K562 (cell line): ENCODE data around the gene MXD3. TPM values are rescaled to one million over a fixed set of nuclear protein-coding genes. Genes with fewer than 3 reads are reported as not detected.

ENCODE experiments used
- ATAC-seq: fragments of 200-7000 bp; cut with Tn5 transposase; 3 replicates; pipeline ENCODE4 v1.9.1; 2020; ENCODE audit warnings: moderate library complexity
- BruUV-seq: library from RNA; stranded (reverse); fragments of 400-500 nt; replicated peaks from 2 replicates; lab custom pipeline; 2021; lab: Mats Ljungman, UMichigan
- CTCF ChIA-PET: fragments of 300-600 bp; formaldehyde crosslinking; extraction: SDS; loops from one replicate; lab custom pipeline; 2021; ENCODE audit warnings: low intra/inter-chr PET ratio; lab: Yijun Ruan, JAX
- POLR2A ChIA-PET: fragments of 300-600, 350-650 bp; sonication (Branson Sonifier 250); formaldehyde crosslinking; extraction: SDS; loops from one replicate; lab custom pipeline; 2021; ENCODE audit warnings: antibody characterized with exemption, inconsistent platforms; lab: Yijun Ruan, JAX
- DNase-seq, 4 experiments: peaks; one replicate each; pipeline versions ENCODE4 v3.0.0 to v3.0.0-alpha.2; 2011 to 2018; ENCODE audit warnings: low spot score in 3 of 4, mixed read lengths in 3 of 4; ENCODE audit errors: extremely low read depth in 1 of 4
- FAIRE-seq: peaks from 2 replicates; lab custom pipeline; 2011; peaks lifted over from hg19 to GRCh38; lab: Jason Lieb, UNC
- H2AFZ ChIP-seq: 2 replicates; pipeline ENCODE4 v1.6.0; 2011; ENCODE audit warnings: low read depth, low read length, control low read depth, inconsistent platforms
- H3K27ac ChIP-seq: fragments of 200-600 bp; 3 replicates; pipeline ENCODE4 v1.8.0; 2011; ENCODE audit warnings: low read depth, mild to moderate bottlenecking, control low read depth, inconsistent platforms, low read length, moderate library complexity, mixed read lengths; ENCODE audit errors: extremely low read depth
- H3K27me3 ChIP-seq, 2 experiments: fragments of 300-600 bp in 1 of 2; 2 replicates in 1 of 2; 3 replicates in 1 of 2; pipeline versions ENCODE4 v1.6.0 to v1.8.0; 2011; ENCODE audit warnings: inconsistent platforms in 2 of 2, low read length in 2 of 2, mild to moderate bottlenecking in 1 of 2, mixed read lengths in 1 of 2, moderate library complexity in 1 of 2; ENCODE audit not compliant: control insufficient read depth in 2 of 2, insufficient read depth in 2 of 2
- H3K36me3 ChIP-seq: fragments of 300-600 bp; 3 replicates; pipeline ENCODE4 v1.8.0; 2011; ENCODE audit warnings: mild to moderate bottlenecking, low read length, inconsistent platforms; ENCODE audit not compliant: control insufficient read depth, insufficient read depth
- H3K4me1 ChIP-seq, 2 experiments: fragments of 200-600 bp in 1 of 2; replicated peaks in 1 of 2; 2 replicates in 1 of 2; 3 replicates in 1 of 2; pipeline versions ENCODE4 v1.5.1 to v1.8.0; 2011; ENCODE audit warnings: inconsistent platforms in 2 of 2, low read length in 2 of 2, mild to moderate bottlenecking in 1 of 2, mixed read lengths in 1 of 2, moderate library complexity in 1 of 2; ENCODE audit not compliant: control insufficient read depth in 2 of 2, insufficient read depth in 2 of 2
- H3K4me2 ChIP-seq: 2 replicates; pipeline ENCODE4 v1.6.1; 2011; ENCODE audit warnings: low read length, control low read depth, inconsistent platforms, mixed read lengths; ENCODE audit not compliant: insufficient read depth
- H3K4me3 ChIP-seq: fragments of 200-600 bp; sonication (generic), shearing (Covaris generic); 2 replicates; pipeline ENCODE4 v1.5.1; 2016; ENCODE audit warnings: control low read depth, inconsistent platforms
- H3K79me2 ChIP-seq: fragments of 200-600 bp; 3 replicates; pipeline ENCODE4 v1.8.0; 2011; ENCODE audit warnings: low read length, inconsistent platforms; ENCODE audit not compliant: control insufficient read depth, insufficient read depth
- H3K9ac ChIP-seq, 2 experiments: 2 replicates each; pipeline versions ENCODE4 v1.6.0 to v1.6.1; 2011; ENCODE audit warnings: low read depth in 2 of 2, low read length in 2 of 2, control low read depth in 1 of 2, inconsistent platforms in 1 of 2, mild to moderate bottlenecking in 1 of 2, mixed read lengths in 1 of 2; ENCODE audit not compliant: insufficient read depth in 1 of 2
- H3K9me1 ChIP-seq: one replicate; pipeline ENCODE4 v1.6.0; 2011; ENCODE audit warnings: inconsistent platforms, mild to moderate bottlenecking, low read length, moderate library complexity; ENCODE audit not compliant: control insufficient read depth, insufficient read depth
- H3K9me3 ChIP-seq: replicated peaks from 2 replicates; pipeline ENCODE4 v1.5.1; 2011; ENCODE audit warnings: low read depth, low read length, inconsistent platforms; ENCODE audit not compliant: control insufficient read depth, insufficient read depth
- H4K20me1 ChIP-seq: replicated peaks from 2 replicates; pipeline ENCODE4 v1.6.1; 2011; ENCODE audit warnings: low read length, inconsistent platforms, mixed read lengths; ENCODE audit not compliant: control insufficient read depth, insufficient read depth
- ARHGAP35 ChIP-seq: fragments of 450-650 bp; IDR thresholded peaks from 2 replicates; pipeline ENCODE4 v1.6.1; 2018; ENCODE audit not compliant: partially characterized antibody
- CEBPB ChIP-seq: fragments of 450-650 bp; IDR thresholded peaks from 2 replicates; pipeline ENCODE4 v1.6.1; 2016; ENCODE audit warnings: missing genetic modification characterization, missing compliant biosample characterization
- E2F3 ChIP-seq: fragments of 250-450 bp; sonication (Bioruptor Pico); IDR thresholded peaks from 2 replicates; pipeline ENCODE4 v1.4.0; 2020; ENCODE audit warnings: mild to moderate bottlenecking
- MAZ ChIP-seq, 2 experiments: fragments of 450-650 bp in 1 of 2; sonication (generic) in 1 of 2; formaldehyde crosslinking; IDR thresholded peaks in 1 of 2; conservative IDR thresholded peaks in 1 of 2; 2 replicates each; pipeline versions ENCODE4 v1.4.0 to v1.5.0; 2020; ENCODE audit warnings: mild to moderate bottlenecking in 1 of 2, missing genetic modification reagents in 1 of 2
- NFYB ChIP-seq: IDR thresholded peaks from 2 replicates; pipeline ENCODE4 v1.6.1; 2011; ENCODE audit warnings: mild to moderate bottlenecking, moderate library complexity; ENCODE audit not compliant: insufficient read length; ENCODE audit errors: extremely low read depth
- RAD51 ChIP-seq: fragments of 450-650 bp; IDR thresholded peaks from 2 replicates; pipeline ENCODE4 v1.7.1; 2016; ENCODE audit warnings: low read depth, mild to moderate bottlenecking, borderline replicate concordance
- WGBS: fragments of 100-300 bp; shearing (Covaris generic); methylation state at CpG from one replicate; pipeline ENCODE4 v1.1.6; 2016; ENCODE audit warnings: low coverage, mixed read lengths; ENCODE audit not compliant: insufficient coverage; ENCODE audit errors: missing lambda C conversion rate; 5-methylcytosine and 5-hydroxymethylcytosine counted together
- in situ Hi-C: fragments of 300-500 bp; cut with MboI; formaldehyde crosslinking; loops from 4 replicates; pipeline ENCODE4 v1.15.0; 2018; ENCODE audit warnings: inconsistent platforms, mixed read lengths
- intact Hi-C: fragments of 100-400 bp; cut with micrococcal nuclease; formaldehyde crosslinking; loops from 2 replicates; pipeline ENCODE4 v1.14.2; 2022
- polyA plus RNA-seq, 8 experiments: library from polyadenylated mRNA; depleted of rRNA in 4 of 8; stranded (reverse) in 5 of 8; unstranded in 3 of 8; fragments of >200 nt; fragmentation: Nextera tagmentation in 2 of 8; fragmentation: Illumina TruSeq in 1 of 8; extraction: Ambion mirVana in 2 of 8; extraction: Trizol in 1 of 8; gene quantifications; 2 replicates each; pipeline versions ENCODE4 v1.2.1 to v1.2.3, GENCODE V29; 2011 to 2014; ENCODE audit warnings: inconsistent platforms in 1 of 8, missing spikeins in 1 of 8
- total RNA-seq, 7 experiments: library from RNA; depleted of rRNA in 6 of 7; stranded (reverse); fragments of >200 nt in 6 of 7; fragmentation: Illumina TruSeq in 2 of 7; extraction: Trizol in 2 of 7; gene quantifications; 2 replicates each; pipeline versions ENCODE4 v1.2.1 to v1.2.3, GENCODE V29; 2011 to 2021; ENCODE audit warnings: low replicate concordance in 1 of 7
- TF ChIP-seq, protein P1 (sequence below): sonication (generic); formaldehyde crosslinking; IDR thresholded peaks from 2 replicates; pipeline ENCODE4 v1.5.0; 2020; ENCODE audit warnings: missing genetic modification reagents
- TF ChIP-seq, protein P2 (sequence below): fragments of 450-650 bp; IDR thresholded peaks from 2 replicates; pipeline ENCODE4 v1.6.1; 2016; ENCODE audit warnings: mild to moderate bottlenecking, moderate library complexity
- TF ChIP-seq, protein P3 (sequence below): sonication (generic); formaldehyde crosslinking; IDR thresholded peaks from 2 replicates; pipeline ENCODE4 v1.9.0; 2022; ENCODE audit warnings: mild to moderate bottlenecking, missing genetic modification reagents

MXD3 gene
- total and polyA plus RNA-seq, 9 of the 15 experiments (the other 6 are each of a cell fraction or from before 2014, with no cell fraction given), result 0.28 to 24.8 (median 4.5) TPM

DNA sequence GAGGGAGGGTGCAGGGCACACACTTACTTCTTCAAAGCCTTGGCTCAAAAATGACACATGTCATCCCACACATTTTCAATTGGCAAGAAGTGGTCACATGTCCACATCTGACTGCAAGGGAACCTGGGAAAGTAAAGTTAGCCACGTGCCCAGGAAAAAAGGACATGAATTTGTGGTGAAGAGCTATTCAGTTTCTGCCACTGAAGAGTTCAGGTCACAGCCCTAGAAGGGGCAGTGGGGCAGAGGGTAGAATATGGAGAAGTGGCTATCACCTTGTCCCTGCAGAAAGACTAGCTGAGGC, 44.1 kb upstream of the MXD3 start:
- ATAC-seq (no peak), DNase-seq (peak in 1 of 4 experiments; percentile 11), FAIRE-seq (peak; percentile 80)
- CTCF ChIA-PET, result no interaction called here
- Histone ChIP-seq H3K79me2 (peaks cover 7% of the 10 kb centered on the region), H4K20me1 (no peaks in the 10 kb centered on the region), H2AFZ (peak overlapping the region; percentile 46), H3K9me1 (no peaks in the 10 kb centered on the region), H3K9ac (no peak overlapping the region), H3K9me3 (0 out of 2 replicates have a peak, but pooled peaks cover 3% of the 10 kb centered on the region), H3K27ac (no peak overlapping the region), H3K27me3 (no peaks in the 10 kb centered on the region), H3K36me3 (no peaks in the 10 kb centered on the region), H3K4me3 (no peak overlapping the region), H3K4me1 (peaks cover 3 to 32% of the 10 kb centered on the region in 2 experiments; a peak in 4 of 5 replicates), H3K4me2 (no peak overlapping the region)
- in situ Hi-C loops (no loop called here), intact Hi-C loops (no loop called here)
- 7% methylated on average over 1 of the region's 1 CpG for WGBS
- no TSS peak for BruUV-seq
- POLR2A ChIA-PET, result interaction anchor here (0.6 to 0.8 kb wide), 3 partner anchors 16 to 120 kb away, joined by 3 read pairs; no protein-coding TSS in a partner anchor
- TF ChIP-seq MAZ (CRISPR knock-in tag; conservative IDR thresholded peaks at IDR 0.05 in 1 of 2, IDR thresholded peaks at IDR 0.05 in 1 of 2) (no peak), E2F3 (CRISPR knock-in tag) (no peak), CEBPB (tag) (no peak), NFYB (peak; percentile 61), RAD51 (peak; percentile 70; the same call in 1 of the 2 replicates), ARHGAP35 (no peak)
- TF ChIP-seq, protein P1, sequence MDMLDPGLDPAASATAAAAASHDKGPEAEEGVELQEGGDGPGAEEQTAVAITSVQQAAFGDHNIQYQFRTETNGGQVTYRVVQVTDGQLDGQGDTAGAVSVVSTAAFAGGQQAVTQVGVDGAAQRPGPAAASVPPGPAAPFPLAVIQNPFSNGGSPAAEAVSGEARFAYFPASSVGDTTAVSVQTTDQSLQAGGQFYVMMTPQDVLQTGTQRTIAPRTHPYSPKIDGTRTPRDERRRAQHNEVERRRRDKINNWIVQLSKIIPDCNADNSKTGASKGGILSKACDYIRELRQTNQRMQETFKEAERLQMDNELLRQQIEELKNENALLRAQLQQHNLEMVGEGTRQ (CRISPR knock-in tag), result peak; percentile 80
- TF ChIP-seq, protein P2, sequence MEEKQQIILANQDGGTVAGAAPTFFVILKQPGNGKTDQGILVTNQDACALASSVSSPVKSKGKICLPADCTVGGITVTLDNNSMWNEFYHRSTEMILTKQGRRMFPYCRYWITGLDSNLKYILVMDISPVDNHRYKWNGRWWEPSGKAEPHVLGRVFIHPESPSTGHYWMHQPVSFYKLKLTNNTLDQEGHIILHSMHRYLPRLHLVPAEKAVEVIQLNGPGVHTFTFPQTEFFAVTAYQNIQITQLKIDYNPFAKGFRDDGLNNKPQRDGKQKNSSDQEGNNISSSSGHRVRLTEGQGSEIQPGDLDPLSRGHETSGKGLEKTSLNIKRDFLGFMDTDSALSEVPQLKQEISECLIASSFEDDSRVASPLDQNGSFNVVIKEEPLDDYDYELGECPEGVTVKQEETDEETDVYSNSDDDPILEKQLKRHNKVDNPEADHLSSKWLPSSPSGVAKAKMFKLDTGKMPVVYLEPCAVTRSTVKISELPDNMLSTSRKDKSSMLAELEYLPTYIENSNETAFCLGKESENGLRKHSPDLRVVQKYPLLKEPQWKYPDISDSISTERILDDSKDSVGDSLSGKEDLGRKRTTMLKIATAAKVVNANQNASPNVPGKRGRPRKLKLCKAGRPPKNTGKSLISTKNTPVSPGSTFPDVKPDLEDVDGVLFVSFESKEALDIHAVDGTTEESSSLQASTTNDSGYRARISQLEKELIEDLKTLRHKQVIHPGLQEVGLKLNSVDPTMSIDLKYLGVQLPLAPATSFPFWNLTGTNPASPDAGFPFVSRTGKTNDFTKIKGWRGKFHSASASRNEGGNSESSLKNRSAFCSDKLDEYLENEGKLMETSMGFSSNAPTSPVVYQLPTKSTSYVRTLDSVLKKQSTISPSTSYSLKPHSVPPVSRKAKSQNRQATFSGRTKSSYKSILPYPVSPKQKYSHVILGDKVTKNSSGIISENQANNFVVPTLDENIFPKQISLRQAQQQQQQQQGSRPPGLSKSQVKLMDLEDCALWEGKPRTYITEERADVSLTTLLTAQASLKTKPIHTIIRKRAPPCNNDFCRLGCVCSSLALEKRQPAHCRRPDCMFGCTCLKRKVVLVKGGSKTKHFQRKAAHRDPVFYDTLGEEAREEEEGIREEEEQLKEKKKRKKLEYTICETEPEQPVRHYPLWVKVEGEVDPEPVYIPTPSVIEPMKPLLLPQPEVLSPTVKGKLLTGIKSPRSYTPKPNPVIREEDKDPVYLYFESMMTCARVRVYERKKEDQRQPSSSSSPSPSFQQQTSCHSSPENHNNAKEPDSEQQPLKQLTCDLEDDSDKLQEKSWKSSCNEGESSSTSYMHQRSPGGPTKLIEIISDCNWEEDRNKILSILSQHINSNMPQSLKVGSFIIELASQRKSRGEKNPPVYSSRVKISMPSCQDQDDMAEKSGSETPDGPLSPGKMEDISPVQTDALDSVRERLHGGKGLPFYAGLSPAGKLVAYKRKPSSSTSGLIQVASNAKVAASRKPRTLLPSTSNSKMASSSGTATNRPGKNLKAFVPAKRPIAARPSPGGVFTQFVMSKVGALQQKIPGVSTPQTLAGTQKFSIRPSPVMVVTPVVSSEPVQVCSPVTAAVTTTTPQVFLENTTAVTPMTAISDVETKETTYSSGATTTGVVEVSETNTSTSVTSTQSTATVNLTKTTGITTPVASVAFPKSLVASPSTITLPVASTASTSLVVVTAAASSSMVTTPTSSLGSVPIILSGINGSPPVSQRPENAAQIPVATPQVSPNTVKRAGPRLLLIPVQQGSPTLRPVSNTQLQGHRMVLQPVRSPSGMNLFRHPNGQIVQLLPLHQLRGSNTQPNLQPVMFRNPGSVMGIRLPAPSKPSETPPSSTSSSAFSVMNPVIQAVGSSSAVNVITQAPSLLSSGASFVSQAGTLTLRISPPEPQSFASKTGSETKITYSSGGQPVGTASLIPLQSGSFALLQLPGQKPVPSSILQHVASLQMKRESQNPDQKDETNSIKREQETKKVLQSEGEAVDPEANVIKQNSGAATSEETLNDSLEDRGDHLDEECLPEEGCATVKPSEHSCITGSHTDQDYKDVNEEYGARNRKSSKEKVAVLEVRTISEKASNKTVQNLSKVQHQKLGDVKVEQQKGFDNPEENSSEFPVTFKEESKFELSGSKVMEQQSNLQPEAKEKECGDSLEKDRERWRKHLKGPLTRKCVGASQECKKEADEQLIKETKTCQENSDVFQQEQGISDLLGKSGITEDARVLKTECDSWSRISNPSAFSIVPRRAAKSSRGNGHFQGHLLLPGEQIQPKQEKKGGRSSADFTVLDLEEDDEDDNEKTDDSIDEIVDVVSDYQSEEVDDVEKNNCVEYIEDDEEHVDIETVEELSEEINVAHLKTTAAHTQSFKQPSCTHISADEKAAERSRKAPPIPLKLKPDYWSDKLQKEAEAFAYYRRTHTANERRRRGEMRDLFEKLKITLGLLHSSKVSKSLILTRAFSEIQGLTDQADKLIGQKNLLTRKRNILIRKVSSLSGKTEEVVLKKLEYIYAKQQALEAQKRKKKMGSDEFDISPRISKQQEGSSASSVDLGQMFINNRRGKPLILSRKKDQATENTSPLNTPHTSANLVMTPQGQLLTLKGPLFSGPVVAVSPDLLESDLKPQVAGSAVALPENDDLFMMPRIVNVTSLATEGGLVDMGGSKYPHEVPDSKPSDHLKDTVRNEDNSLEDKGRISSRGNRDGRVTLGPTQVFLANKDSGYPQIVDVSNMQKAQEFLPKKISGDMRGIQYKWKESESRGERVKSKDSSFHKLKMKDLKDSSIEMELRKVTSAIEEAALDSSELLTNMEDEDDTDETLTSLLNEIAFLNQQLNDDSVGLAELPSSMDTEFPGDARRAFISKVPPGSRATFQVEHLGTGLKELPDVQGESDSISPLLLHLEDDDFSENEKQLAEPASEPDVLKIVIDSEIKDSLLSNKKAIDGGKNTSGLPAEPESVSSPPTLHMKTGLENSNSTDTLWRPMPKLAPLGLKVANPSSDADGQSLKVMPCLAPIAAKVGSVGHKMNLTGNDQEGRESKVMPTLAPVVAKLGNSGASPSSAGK, result peak; percentile 77
- TF ChIP-seq, protein P3, sequence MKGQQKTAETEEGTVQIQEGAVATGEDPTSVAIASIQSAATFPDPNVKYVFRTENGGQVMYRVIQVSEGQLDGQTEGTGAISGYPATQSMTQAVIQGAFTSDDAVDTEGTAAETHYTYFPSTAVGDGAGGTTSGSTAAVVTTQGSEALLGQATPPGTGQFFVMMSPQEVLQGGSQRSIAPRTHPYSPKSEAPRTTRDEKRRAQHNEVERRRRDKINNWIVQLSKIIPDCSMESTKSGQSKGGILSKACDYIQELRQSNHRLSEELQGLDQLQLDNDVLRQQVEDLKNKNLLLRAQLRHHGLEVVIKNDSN (CRISPR knock-in tag), result peak; percentile 89
